Activated CD4-positive, CD25-positive, alpha-beta regulatory T cell treated with anti-CD3 and anti-CD28 coated beads, Interleukin-2, amount 50 U/mL, for 72 hours (primary cell): Measurements from ENCODE around the gene GATC.

Experiments
- DNase-seq: peaks from one replicate; pipeline ENCODE4 v3.0.0; 2021

The GATC gene

DNA sequence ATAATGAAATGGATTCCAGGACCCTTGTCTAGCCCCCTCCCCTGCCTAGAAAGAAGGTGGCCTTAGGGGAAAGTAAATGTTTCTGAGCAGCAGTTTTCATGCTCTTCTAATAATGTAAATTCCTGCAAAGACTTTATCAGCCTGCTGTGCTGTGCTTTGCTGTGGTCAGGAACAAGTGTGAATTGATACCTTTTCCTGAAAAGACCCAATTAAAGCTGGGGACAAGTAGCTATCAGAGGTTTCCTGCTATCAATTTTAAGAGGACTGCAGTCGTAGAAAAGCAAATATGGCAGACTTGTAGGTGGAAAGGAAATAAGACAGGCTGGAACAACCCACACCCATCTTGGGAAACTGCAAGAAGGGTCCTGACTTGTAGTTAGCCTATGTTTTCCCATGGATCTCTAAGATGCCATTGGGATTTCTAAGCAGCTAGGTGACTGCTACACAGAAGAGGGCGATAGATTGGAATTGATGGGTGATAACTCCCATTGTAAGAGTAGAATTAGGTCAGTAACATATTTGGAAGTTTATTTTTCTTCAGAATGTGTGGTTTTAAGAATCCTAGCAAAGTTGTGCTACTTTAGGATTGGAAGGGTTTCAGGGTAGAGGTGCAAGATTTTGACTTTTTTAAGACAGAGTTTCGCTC, 52.7 kb downstream of the GATC start:
- DNase-seq = no peak

DNA sequence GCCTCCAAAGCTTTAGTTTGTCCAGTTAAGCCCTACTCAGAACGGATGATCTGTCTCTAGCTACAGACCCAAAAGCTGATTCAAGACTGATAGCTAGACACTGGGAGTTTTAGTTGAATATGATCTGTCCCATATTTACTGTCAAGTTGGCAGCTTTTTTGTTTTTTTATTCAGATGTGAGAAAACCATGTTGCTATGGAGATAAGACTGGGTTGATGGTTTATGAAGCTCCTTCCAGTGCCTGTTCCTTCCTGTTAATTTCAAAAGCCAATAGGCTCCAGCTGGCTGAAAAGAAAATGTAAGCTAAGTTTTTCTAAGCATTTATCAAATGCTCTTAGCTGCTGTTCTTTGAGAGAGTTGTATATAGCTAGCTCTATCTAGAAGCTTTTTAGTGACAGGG, 54.3 kb downstream of the GATC start:
- no peak for DNase-seq

DNA sequence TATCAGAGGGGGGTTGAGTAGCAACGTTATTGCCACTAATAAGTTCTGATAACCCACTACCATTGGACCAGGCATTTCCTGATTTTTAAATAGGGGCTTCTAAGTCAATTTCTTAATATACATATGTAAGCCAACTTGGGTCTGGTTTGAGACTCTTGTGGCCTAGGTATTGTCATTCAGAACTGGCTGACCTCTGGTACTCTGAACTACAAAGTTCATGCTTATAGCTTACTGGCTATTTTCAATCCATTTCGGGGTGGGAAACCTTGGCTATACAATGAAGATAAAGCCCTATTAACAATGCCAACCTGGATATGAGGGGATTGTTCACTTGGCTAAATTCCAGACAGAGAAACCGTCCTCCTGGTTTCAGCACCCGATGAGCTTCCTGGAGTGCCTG, 58.3 kb downstream of the GATC start:
- DNase-seq = no peak

DNA sequence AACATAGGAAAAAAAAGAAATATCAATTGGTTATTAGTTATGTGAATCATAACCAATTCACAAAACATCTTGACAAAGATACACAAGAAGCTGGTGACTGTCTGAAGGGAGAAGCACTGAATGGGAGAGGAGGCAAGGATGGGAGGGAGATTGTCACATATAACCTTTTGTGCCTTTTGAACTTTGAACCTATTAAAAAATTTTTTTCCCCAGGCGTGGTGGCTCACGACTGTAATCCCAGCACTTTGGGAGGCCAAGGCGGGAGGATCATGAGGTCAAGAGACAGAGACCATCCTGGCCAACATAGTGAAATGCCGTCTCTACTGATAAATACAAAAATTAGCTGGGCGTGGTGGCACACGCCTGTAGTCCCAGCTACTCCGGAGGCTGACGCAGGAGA, 62.3 kb downstream of the GATC start:
- DNase-seq = no peak
